Measurements from ENCODE around the gene LARP1.
"Not testable (repeated sequence)": the region's sequence is repeated elsewhere in the genome, so short reads cannot be mapped to it uniquely, and the experiment has no call there.

The LARP1 gene

DNA sequence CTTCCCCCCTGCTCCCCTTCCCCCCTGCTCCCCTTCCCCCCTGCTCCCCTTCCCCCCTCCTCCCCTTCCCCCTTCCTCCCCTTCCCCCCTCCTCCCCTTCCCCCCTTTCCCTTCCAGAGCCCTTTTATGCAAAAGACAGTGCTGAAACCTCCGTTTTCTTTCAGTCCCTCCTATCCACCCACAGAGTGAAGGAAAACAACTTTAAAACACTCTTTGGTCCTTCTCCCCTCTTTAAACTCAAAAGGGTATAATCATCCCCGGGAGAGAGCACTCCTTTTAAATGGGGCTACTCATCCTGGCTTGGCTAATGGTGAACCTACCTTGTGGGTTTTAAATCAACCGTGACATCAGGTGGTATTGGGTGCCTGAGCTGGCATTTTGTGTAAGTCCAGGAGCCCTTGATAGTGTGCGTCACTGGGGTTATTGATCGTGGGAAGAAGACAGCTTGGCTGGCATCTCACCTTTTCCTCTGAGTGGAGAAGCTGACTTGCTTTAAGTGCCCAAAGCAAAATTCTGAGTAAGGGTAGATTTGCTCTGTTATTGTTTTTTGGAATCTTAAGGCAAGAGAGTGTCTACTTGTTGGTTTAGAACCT lies 2.7 kb downstream of the LARP1 start:
- H3K36me3 ChIP-seq (replicated peaks in 1 of 2; ENCODE audit: control insufficient read depth in 2 of 2, insufficient read depth in 2 of 2, low read length in 2 of 2) = peaks cover 0 to 4% of the 10 kb centered on the region in 2 donors
- H3K79me1 ChIP-seq (ENCODE audit: low read depth, low read length) = peaks cover 4% of the 10 kb centered on the region
- H4K8ac ChIP-seq (ENCODE audit: low read depth, low read length) = no peak overlapping the region
- no peak overlapping the region for H3K27ac ChIP-seq (replicated peaks; ENCODE audit: low read length)
- no peak overlapping the region for H2AFZ ChIP-seq (ENCODE audit: low read length)
- peak overlapping the region; percentile 40 to 98 for H3K4me3 ChIP-seq (ENCODE audit: low read length in 2 of 2)
- H3K23ac ChIP-seq (ENCODE audit: low read depth, low read length, poor library complexity) = no peak overlapping the region
- WGBS, 2 donors (ENCODE audit: extremely low coverage in 2 of 2, insufficient read length in 2 of 2, insufficient replicate concordance in 1 of 2) = no CpG with 5 or more reads among the region's 5 CpGs
- no peak overlapping the region for H4K91ac ChIP-seq (ENCODE audit: low read depth, low read length, poor library complexity)
- no peaks in the 10 kb centered on the region for H3K9me3 ChIP-seq (replicated peaks in 1 of 2; ENCODE audit: control insufficient read depth in 2 of 2, insufficient read depth in 1 of 2, low read depth in 1 of 2, low read length in 2 of 2)
- H2AK5ac ChIP-seq (ENCODE audit: low read depth, low read length) = no peak overlapping the region
- no peaks in the 10 kb centered on the region for H3K27me3 ChIP-seq (ENCODE audit: control insufficient read depth in 3 of 3, insufficient read depth in 3 of 3, low read depth in 1 of 3, low read length in 3 of 3)
- no peak overlapping the region for H2BK5ac ChIP-seq (ENCODE audit: low read length)
- peak overlapping the region; percentile 58 for H3K4me2 ChIP-seq (ENCODE audit: insufficient read depth, low read length, poor library complexity, severe bottlenecking)
- no peak overlapping the region for H3K18ac ChIP-seq (ENCODE audit: low read length)
- H2BK120ac ChIP-seq (ENCODE audit: low read depth, low read length) = no peak overlapping the region
- H3K14ac ChIP-seq (ENCODE audit: low read length) = no peak overlapping the region
- H3K4ac ChIP-seq (ENCODE audit: low read length) = no peak overlapping the region
- DNase-seq (ENCODE audit: low spot score) = no peak
- H3K9ac ChIP-seq (ENCODE audit: low read depth, low read length, poor library complexity) = no peak overlapping the region
- H2BK15ac ChIP-seq (ENCODE audit: low read length) = no peak overlapping the region
- H3K4me1 ChIP-seq (ENCODE audit: control insufficient read depth in 2 of 2, insufficient read depth in 1 of 2, low read depth in 1 of 2, low read length in 2 of 2) = peaks cover 9 to 15% of the 10 kb centered on the region in 2 donors
- no peak overlapping the region for H2BK12ac ChIP-seq (ENCODE audit: low read length)

- H3K23ac ChIP-seq (ENCODE audit: low read depth, low read length, poor library complexity) = no peak overlapping the region
- H2BK5ac ChIP-seq (ENCODE audit: low read length) = no peak overlapping the region
- no peak overlapping the region for H3K14ac ChIP-seq (ENCODE audit: low read length)
- H3K27me3 ChIP-seq (ENCODE audit: control insufficient read depth in 3 of 3, insufficient read depth in 3 of 3, low read depth in 1 of 3, low read length in 3 of 3) = no peaks in the 10 kb centered on the region
- peaks cover 4% of the 10 kb centered on the region for H3K79me1 ChIP-seq (ENCODE audit: low read depth, low read length)
- no peak overlapping the region for H2BK120ac ChIP-seq (ENCODE audit: low read depth, low read length)
- H4K91ac ChIP-seq (ENCODE audit: low read depth, low read length, poor library complexity) = no peak overlapping the region
- peak overlapping the region in 1 of 2 donors; percentile 98 for H3K4me3 ChIP-seq (ENCODE audit: low read length in 2 of 2)
- no peaks in the 10 kb centered on the region for H3K9me3 ChIP-seq (replicated peaks in 1 of 2; ENCODE audit: control insufficient read depth in 2 of 2, insufficient read depth in 1 of 2, low read depth in 1 of 2, low read length in 2 of 2)
- H3K4me1 ChIP-seq (ENCODE audit: control insufficient read depth in 2 of 2, insufficient read depth in 1 of 2, low read depth in 1 of 2, low read length in 2 of 2) = peaks cover 9 to 15% of the 10 kb centered on the region in 2 donors
- H3K4ac ChIP-seq (ENCODE audit: low read length) = no peak overlapping the region
- H2BK12ac ChIP-seq (ENCODE audit: low read length) = no peak overlapping the region
- no CpG with 5 or more reads among the region's 5 CpGs for WGBS, 2 donors (ENCODE audit: extremely low coverage in 2 of 2, insufficient read length in 2 of 2, insufficient replicate concordance in 1 of 2)
- peak overlapping the region; percentile 58 for H3K4me2 ChIP-seq (ENCODE audit: insufficient read depth, low read length, poor library complexity, severe bottlenecking)
- no peak overlapping the region for H2AK5ac ChIP-seq (ENCODE audit: low read depth, low read length)
- peaks cover 0 to 7% of the 10 kb centered on the region in 2 donors for H3K36me3 ChIP-seq (replicated peaks in 1 of 2; ENCODE audit: control insufficient read depth in 2 of 2, insufficient read depth in 2 of 2, low read length in 2 of 2)
- no peak overlapping the region for H3K9ac ChIP-seq (ENCODE audit: low read depth, low read length, poor library complexity)
- no peak overlapping the region for H2AFZ ChIP-seq (ENCODE audit: low read length)
- no peak for DNase-seq (ENCODE audit: low spot score)
- no peak overlapping the region for H3K18ac ChIP-seq (ENCODE audit: low read length)
- H3K27ac ChIP-seq (replicated peaks; ENCODE audit: low read length) = no peak overlapping the region
- H4K8ac ChIP-seq (ENCODE audit: low read depth, low read length) = no peak overlapping the region
- H2BK15ac ChIP-seq (ENCODE audit: low read length) = no peak overlapping the region
Observed at GRCh38 chr5:154758493-154758892, 3.3 kb downstream of the LARP1 start.

DNA sequence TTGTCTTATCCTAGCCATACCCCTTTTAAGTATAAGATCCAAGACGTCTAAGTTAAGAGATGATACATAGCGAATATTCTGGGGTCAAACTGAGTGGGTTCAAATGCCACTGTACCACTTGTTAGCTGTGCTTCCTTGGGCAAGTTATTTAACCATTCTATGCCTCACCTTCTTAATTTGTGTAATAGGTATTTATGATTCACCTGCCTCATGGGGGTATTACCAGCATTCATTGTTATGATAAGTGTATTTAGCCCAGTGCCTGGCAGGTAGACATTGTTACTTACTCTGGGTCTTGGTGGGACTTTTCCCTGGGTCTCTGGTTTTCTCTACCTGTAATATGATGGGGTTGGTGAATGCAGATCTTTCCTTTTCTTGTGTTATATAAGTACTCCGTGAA lies 3.8 kb downstream of the LARP1 start:
- no peak for DNase-seq (ENCODE audit: low spot score)
- H3K4ac ChIP-seq (ENCODE audit: low read length) = no peak overlapping the region
- no peak overlapping the region for H2BK5ac ChIP-seq (ENCODE audit: low read length)
- no peak overlapping the region for H3K14ac ChIP-seq (ENCODE audit: low read length)
- H3K79me1 ChIP-seq (ENCODE audit: low read depth, low read length) = peaks cover 4% of the 10 kb centered on the region
- H2AK5ac ChIP-seq (ENCODE audit: low read depth, low read length) = no peak overlapping the region
- no peak overlapping the region for H3K9ac ChIP-seq (ENCODE audit: low read depth, low read length, poor library complexity)
- H4K8ac ChIP-seq (ENCODE audit: low read depth, low read length) = no peak overlapping the region
- no peak overlapping the region for H2BK120ac ChIP-seq (ENCODE audit: low read depth, low read length)
- no peak overlapping the region for H4K91ac ChIP-seq (ENCODE audit: low read depth, low read length, poor library complexity)
- no peak overlapping the region for H3K23ac ChIP-seq (ENCODE audit: low read depth, low read length, poor library complexity)
- no peak overlapping the region for H2AFZ ChIP-seq (ENCODE audit: low read length)
- no peaks in the 10 kb centered on the region for H3K27me3 ChIP-seq (ENCODE audit: control insufficient read depth in 3 of 3, insufficient read depth in 3 of 3, low read depth in 1 of 3, low read length in 3 of 3)
- no peak overlapping the region for H3K18ac ChIP-seq (ENCODE audit: low read length)
- no peaks in the 10 kb centered on the region for H3K9me3 ChIP-seq (replicated peaks in 1 of 2; ENCODE audit: control insufficient read depth in 2 of 2, insufficient read depth in 1 of 2, low read depth in 1 of 2, low read length in 2 of 2)
- no CpG with 5 or more reads among the region's 3 CpGs for WGBS, 2 donors (ENCODE audit: extremely low coverage in 2 of 2, insufficient read length in 2 of 2, insufficient replicate concordance in 1 of 2)
- H3K4me1 ChIP-seq (ENCODE audit: control insufficient read depth in 2 of 2, insufficient read depth in 1 of 2, low read depth in 1 of 2, low read length in 2 of 2) = peaks cover 9 to 14% of the 10 kb centered on the region in 2 donors
- H2BK12ac ChIP-seq (ENCODE audit: low read length) = no peak overlapping the region
- no peak overlapping the region for H3K4me3 ChIP-seq (ENCODE audit: low read length in 2 of 2)
- no peak overlapping the region for H3K4me2 ChIP-seq (ENCODE audit: insufficient read depth, low read length, poor library complexity, severe bottlenecking)
- peaks cover 0 to 10% of the 10 kb centered on the region in 2 donors for H3K36me3 ChIP-seq (replicated peaks in 1 of 2; ENCODE audit: control insufficient read depth in 2 of 2, insufficient read depth in 2 of 2, low read length in 2 of 2)
- no peak overlapping the region for H2BK15ac ChIP-seq (ENCODE audit: low read length)
- no peak overlapping the region for H3K27ac ChIP-seq (replicated peaks; ENCODE audit: low read length)

- not testable (repeated sequence) for H3K36me3 ChIP-seq (replicated peaks in 1 of 2; ENCODE audit: control insufficient read depth in 2 of 2, insufficient read depth in 2 of 2, low read length in 2 of 2); H3K4me3 ChIP-seq (ENCODE audit: low read length in 2 of 2); H2BK5ac ChIP-seq (ENCODE audit: low read length); H3K9ac ChIP-seq (ENCODE audit: low read depth, low read length, poor library complexity); H2BK15ac ChIP-seq (ENCODE audit: low read length); H3K14ac ChIP-seq (ENCODE audit: low read length); H4K91ac ChIP-seq (ENCODE audit: low read depth, low read length, poor library complexity); H3K4ac ChIP-seq (ENCODE audit: low read length); H3K18ac ChIP-seq (ENCODE audit: low read length); H2AFZ ChIP-seq (ENCODE audit: low read length); DNase-seq (ENCODE audit: low spot score); H3K9me3 ChIP-seq (replicated peaks in 1 of 2; ENCODE audit: control insufficient read depth in 2 of 2, insufficient read depth in 1 of 2, low read depth in 1 of 2, low read length in 2 of 2); H3K23ac ChIP-seq (ENCODE audit: low read depth, low read length, poor library complexity); H2BK120ac ChIP-seq (ENCODE audit: low read depth, low read length); H3K79me1 ChIP-seq (ENCODE audit: low read depth, low read length); H3K27me3 ChIP-seq (ENCODE audit: control insufficient read depth in 3 of 3, insufficient read depth in 3 of 3, low read depth in 1 of 3, low read length in 3 of 3); H4K8ac ChIP-seq (ENCODE audit: low read depth, low read length); H3K4me2 ChIP-seq (ENCODE audit: insufficient read depth, low read length, poor library complexity, severe bottlenecking); H2BK12ac ChIP-seq (ENCODE audit: low read length); H2AK5ac ChIP-seq (ENCODE audit: low read depth, low read length); H3K27ac ChIP-seq (replicated peaks; ENCODE audit: low read length)
- WGBS, 2 donors (ENCODE audit: extremely low coverage in 2 of 2, insufficient read length in 2 of 2, insufficient replicate concordance in 1 of 2) = no CpG with 5 or more reads among the region's 12 CpGs
- peaks cover 9 to 12% of the 10 kb centered on the region in 2 donors for H3K4me1 ChIP-seq (ENCODE audit: control insufficient read depth in 2 of 2, insufficient read depth in 1 of 2, low read depth in 1 of 2, low read length in 2 of 2)
Observed at GRCh38 chr5:154759868-154760267, 4.7 kb downstream of the LARP1 start.
